ENCODE results near the gene CAPNS2. TPM values are rescaled to one million over a fixed set of nuclear protein-coding genes. Genes with fewer than 3 reads are reported as not detected.

The CAPNS2 gene
- total and polyA plus RNA-seq, 2 of the 8 experiments (the other 6 are each of a cell fraction or from before 2014, with no cell fraction given): not detected

- TF ChIP-seq, protein P1, sequence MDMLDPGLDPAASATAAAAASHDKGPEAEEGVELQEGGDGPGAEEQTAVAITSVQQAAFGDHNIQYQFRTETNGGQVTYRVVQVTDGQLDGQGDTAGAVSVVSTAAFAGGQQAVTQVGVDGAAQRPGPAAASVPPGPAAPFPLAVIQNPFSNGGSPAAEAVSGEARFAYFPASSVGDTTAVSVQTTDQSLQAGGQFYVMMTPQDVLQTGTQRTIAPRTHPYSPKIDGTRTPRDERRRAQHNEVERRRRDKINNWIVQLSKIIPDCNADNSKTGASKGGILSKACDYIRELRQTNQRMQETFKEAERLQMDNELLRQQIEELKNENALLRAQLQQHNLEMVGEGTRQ (IDR thresholded peaks at IDR 0.05; ENCODE audit: low read length): no peak
- TF ChIP-seq NRF1 (IDR thresholded peaks at IDR 0.05; ENCODE audit: low read depth, low read length) (no peak), CHD2 (IDR thresholded peaks at IDR 0.05; ENCODE audit: low read length) (no peak)
Measured at GRCh38 chr16:55566432-55567175, at the start of gene CAPNS2 (continued).
